GM21381 (cell line): ENCODE results near the gene OR2T35.

Experiments used
- ATAC-seq: cut with Tn5 transposase; IDR thresholded peaks from one replicate; pipeline ENCODE4 v1.9.1; 2021; ENCODE audit warnings: mild to moderate bottlenecking, moderate library complexity; ENCODE audit not compliant: unreplicated experiment

OR2T35 gene

GRCh38 chr1:248627971-248628844, 16.9 kb downstream of the OR2T35 start:
- peak; percentile 93 for ATAC-seq

GRCh38 chr1:248625971-248626370, 19.1 kb downstream of the OR2T35 start:
- ATAC-seq = no peak

- no peak for ATAC-seq
Observed at GRCh38 chr1:248625166-248625565, 19.9 kb downstream of the OR2T35 start.

GRCh38 chr1:248622570-248623001, 22.5 kb downstream of the OR2T35 start:
- peak; percentile 89 for ATAC-seq

- ATAC-seq = no peak
Observed at GRCh38 chr1:248621770-248622169, 23.3 kb downstream of the OR2T35 start.

GRCh38 chr1:248618878-248619277, 26.2 kb downstream of the OR2T35 start:
- ATAC-seq = no peak

- ATAC-seq = no peak
Observed at GRCh38 chr1:248618119-248618518, 27.0 kb downstream of the OR2T35 start.

GRCh38 chr1:248613742-248614141, 31.3 kb downstream of the OR2T35 start:
- ATAC-seq = no peak

- no peak for ATAC-seq
Observed at GRCh38 chr1:248611883-248612414, 33.1 kb downstream of the OR2T35 start.

- no peak for ATAC-seq
Observed at GRCh38 chr1:248610301-248610700, 34.8 kb downstream of the OR2T35 start.

- no peak for ATAC-seq
Observed at GRCh38 chr1:248599396-248599795, 45.7 kb downstream of the OR2T35 start.

- no peak for ATAC-seq
Observed at GRCh38 chr1:248597589-248597988, 47.5 kb downstream of the OR2T35 start, which contains the start of gene OR2T10. TSS of gene OR2T10 (minus strand) at chr1:248597700. CDS start at chr1:248593768, 3,932 bp downstream.

- ATAC-seq = no peak
Observed at GRCh38 chr1:248596615-248597014, 48.5 kb downstream of the OR2T35 start.

- ATAC-seq = no peak
Observed at GRCh38 chr1:248593226-248593625, 51.9 kb downstream of the OR2T35 start.

- ATAC-seq = no peak
Observed at GRCh38 chr1:248592655-248593054, 52.4 kb downstream of the OR2T35 start.

- no peak for ATAC-seq
Observed at GRCh38 chr1:248590055-248590454, 55.0 kb downstream of the OR2T35 start.

- ATAC-seq = no peak
Observed at GRCh38 chr1:248589334-248589733, 55.7 kb downstream of the OR2T35 start.
